ENCODE data around the gene KLHDC10.
"Not testable (repeated sequence)": the region's sequence is repeated elsewhere in the genome, so short reads cannot be mapped to it uniquely, and the experiment has no call there.

KLHDC10 gene

DNA sequence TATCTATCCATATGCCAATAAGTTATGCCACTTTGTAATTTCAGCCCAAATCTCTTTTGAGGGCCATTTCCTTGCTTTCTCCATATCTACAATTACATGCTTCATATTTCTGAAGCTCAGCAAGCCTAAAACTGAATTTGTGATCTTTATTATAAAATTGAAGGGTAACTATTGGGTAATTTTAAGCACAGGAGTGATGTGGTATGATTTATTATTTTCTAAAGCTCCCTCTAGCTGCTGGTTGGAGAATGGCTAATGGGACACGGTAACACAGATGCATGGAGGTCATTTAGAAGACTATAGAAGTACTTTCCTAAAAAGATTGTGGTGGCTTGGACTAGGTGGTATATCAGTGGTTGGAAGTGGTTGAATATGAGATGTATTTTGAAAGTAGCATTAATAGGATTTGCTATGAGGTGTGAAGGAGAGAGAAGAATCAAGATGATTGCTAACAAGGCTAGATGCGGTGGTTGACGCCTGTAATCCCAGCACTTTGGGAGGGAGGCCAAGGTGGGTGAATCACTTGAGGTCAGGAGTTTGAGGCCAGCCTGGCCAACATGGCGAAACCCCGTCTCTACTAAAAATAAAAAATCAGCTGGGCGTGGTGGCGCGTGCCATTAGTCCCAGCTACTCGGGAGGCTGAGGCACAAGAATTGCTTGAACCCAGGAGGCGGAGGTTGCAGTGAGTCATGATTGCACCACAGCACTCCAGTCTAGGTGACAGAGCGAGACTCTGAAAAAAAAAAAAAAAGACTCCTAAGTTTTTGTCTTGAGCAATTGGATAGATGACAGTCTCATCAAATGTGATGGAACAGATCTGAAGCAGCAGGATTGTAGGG, 13.9 kb downstream of the KLHDC10 start:
- no peaks in the 10 kb centered on the region for H3K36me3 ChIP-seq (ENCODE audit: control insufficient read depth, low read depth, low read length)
- no peak overlapping the region for H3K4me3 ChIP-seq (ENCODE audit: low read length)
- H3K27ac ChIP-seq (ENCODE audit: low read length), result no peak overlapping the region
- H3K9me3 ChIP-seq (ENCODE audit: control insufficient read depth, low read depth, low read length), result no peaks in the 10 kb centered on the region
- no peaks in the 10 kb centered on the region for H3K4me1 ChIP-seq (ENCODE audit: control insufficient read depth, low read depth, low read length)
- no peak overlapping the region for H3K9ac ChIP-seq (ENCODE audit: low read length)
- H3K27me3 ChIP-seq (ENCODE audit: control insufficient read depth, insufficient read depth, low read length), result no peaks in the 10 kb centered on the region

- H3K9me3 ChIP-seq (ENCODE audit: control insufficient read depth, low read depth, low read length); H3K27me3 ChIP-seq (ENCODE audit: control insufficient read depth, insufficient read depth, low read length); H3K36me3 ChIP-seq (ENCODE audit: control insufficient read depth, low read depth, low read length); H3K4me1 ChIP-seq (ENCODE audit: control insufficient read depth, low read depth, low read length); H3K27ac ChIP-seq (ENCODE audit: low read length); H3K4me3 ChIP-seq (ENCODE audit: low read length); H3K9ac ChIP-seq (ENCODE audit: low read length): not testable (repeated sequence)
These were observed 14.9 kb downstream of the KLHDC10 start for GRCh38 chr7:130085235-130085634.

- H3K9ac ChIP-seq (ENCODE audit: low read length), result no peak overlapping the region
- no peaks in the 10 kb centered on the region for H3K36me3 ChIP-seq (ENCODE audit: control insufficient read depth, low read depth, low read length)
- no peaks in the 10 kb centered on the region for H3K9me3 ChIP-seq (ENCODE audit: control insufficient read depth, low read depth, low read length)
- H3K4me3 ChIP-seq (ENCODE audit: low read length), result no peak overlapping the region
- H3K4me1 ChIP-seq (ENCODE audit: control insufficient read depth, low read depth, low read length), result no peaks in the 10 kb centered on the region
- no peaks in the 10 kb centered on the region for H3K27me3 ChIP-seq (ENCODE audit: control insufficient read depth, insufficient read depth, low read length)
- no peak overlapping the region for H3K27ac ChIP-seq (ENCODE audit: low read length)
These were observed 16.6 kb downstream of the KLHDC10 start for GRCh38 chr7:130086938-130087337.

DNA sequence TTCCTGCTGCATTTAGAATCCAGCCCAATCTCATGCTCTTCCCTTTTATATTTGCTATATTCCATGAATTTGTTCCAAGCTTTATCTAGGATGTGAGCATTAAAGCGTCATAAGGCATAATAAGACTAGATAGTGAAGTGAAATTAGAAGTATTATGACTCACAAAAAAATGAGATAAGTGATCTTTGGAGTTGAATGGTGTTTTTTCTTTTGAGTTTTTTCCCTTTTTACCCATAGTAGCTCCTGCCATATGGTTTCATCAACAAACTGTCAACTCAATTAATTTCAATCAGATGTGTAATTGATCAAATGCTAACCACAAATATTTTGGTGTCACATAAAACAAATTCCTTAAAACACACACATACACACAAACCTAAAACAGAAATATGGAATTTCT, 17.0 kb downstream of the KLHDC10 start:
- Histone ChIP-seq H3K36me3 (ENCODE audit: control insufficient read depth, low read depth, low read length) (no peaks in the 10 kb centered on the region), H3K9me3 (ENCODE audit: control insufficient read depth, low read depth, low read length) (no peaks in the 10 kb centered on the region), H3K4me3 (ENCODE audit: low read length) (no peak overlapping the region), H3K9ac (ENCODE audit: low read length) (no peak overlapping the region), H3K27ac (ENCODE audit: low read length) (no peak overlapping the region), H3K4me1 (ENCODE audit: control insufficient read depth, low read depth, low read length) (no peaks in the 10 kb centered on the region), H3K27me3 (ENCODE audit: control insufficient read depth, insufficient read depth, low read length) (no peaks in the 10 kb centered on the region)

DNA sequence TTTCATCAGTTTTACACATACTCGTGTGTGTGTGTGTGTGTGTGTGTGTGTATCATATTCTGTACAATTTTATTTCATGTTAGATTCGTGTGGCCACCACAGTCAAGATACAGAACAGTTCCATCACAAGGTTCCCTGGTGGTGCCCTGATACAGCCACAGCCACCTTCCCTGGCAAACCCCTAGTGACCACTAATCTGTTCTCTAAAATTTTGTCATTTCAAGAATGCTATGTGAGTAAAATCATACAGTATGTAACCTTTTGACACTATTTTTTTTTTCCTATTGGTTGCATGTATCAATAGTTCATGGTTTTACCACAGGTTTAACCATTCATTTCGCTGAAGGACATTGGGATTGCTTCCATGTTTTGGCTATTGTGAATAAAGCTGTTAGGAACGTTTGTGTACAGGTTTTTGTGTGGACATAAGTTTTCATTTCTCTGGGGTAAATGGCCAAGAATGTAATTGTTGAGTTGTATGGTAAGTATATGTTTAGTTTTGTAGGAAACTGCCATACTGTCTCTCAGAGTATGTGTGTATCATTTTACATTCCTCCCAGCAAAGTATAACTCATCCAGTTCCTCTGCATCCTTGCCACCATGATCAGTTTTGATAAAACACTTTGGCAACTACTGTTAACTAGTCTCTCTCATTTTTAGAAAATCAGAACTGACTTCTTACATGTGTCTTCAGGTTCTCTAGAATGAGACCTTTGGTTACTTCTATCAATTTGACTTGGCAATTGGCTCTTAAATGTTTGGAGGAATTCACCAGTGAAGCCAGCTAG, 20.6 kb downstream of the KLHDC10 start:
- H3K27ac ChIP-seq (ENCODE audit: low read length), result no peak overlapping the region
- no peak overlapping the region for H3K4me3 ChIP-seq (ENCODE audit: low read length)
- no peak overlapping the region for H3K9ac ChIP-seq (ENCODE audit: low read length)
- H3K9me3 ChIP-seq (ENCODE audit: control insufficient read depth, low read depth, low read length), result no peaks in the 10 kb centered on the region
- no peaks in the 10 kb centered on the region for H3K36me3 ChIP-seq (ENCODE audit: control insufficient read depth, low read depth, low read length)
- no peaks in the 10 kb centered on the region for H3K4me1 ChIP-seq (ENCODE audit: control insufficient read depth, low read depth, low read length)
- no peaks in the 10 kb centered on the region for H3K27me3 ChIP-seq (ENCODE audit: control insufficient read depth, insufficient read depth, low read length)

GRCh38 chr7:130091999-130092398, 21.7 kb downstream of the KLHDC10 start:
- Histone ChIP-seq H3K27me3 (ENCODE audit: control insufficient read depth, insufficient read depth, low read length) (no peaks in the 10 kb centered on the region), H3K27ac (ENCODE audit: low read length) (no peak overlapping the region), H3K9me3 (ENCODE audit: control insufficient read depth, low read depth, low read length) (no peaks in the 10 kb centered on the region), H3K36me3 (ENCODE audit: control insufficient read depth, low read depth, low read length) (no peaks in the 10 kb centered on the region), H3K9ac (ENCODE audit: low read length) (no peak overlapping the region), H3K4me1 (ENCODE audit: control insufficient read depth, low read depth, low read length) (no peaks in the 10 kb centered on the region), H3K4me3 (ENCODE audit: low read length) (no peak overlapping the region)

- no peaks in the 10 kb centered on the region for H3K27me3 ChIP-seq (ENCODE audit: control insufficient read depth, insufficient read depth, low read length)
- no peak overlapping the region for H3K27ac ChIP-seq (ENCODE audit: low read length)
- H3K9me3 ChIP-seq (ENCODE audit: control insufficient read depth, low read depth, low read length), result no peaks in the 10 kb centered on the region
- H3K4me3 ChIP-seq (ENCODE audit: low read length), result no peak overlapping the region
- no peak overlapping the region for H3K9ac ChIP-seq (ENCODE audit: low read length)
- H3K36me3 ChIP-seq (ENCODE audit: control insufficient read depth, low read depth, low read length), result no peaks in the 10 kb centered on the region
- H3K4me1 ChIP-seq (ENCODE audit: control insufficient read depth, low read depth, low read length), result no peaks in the 10 kb centered on the region
These were observed 22.3 kb downstream of the KLHDC10 start for GRCh38 chr7:130092598-130092997.

DNA sequence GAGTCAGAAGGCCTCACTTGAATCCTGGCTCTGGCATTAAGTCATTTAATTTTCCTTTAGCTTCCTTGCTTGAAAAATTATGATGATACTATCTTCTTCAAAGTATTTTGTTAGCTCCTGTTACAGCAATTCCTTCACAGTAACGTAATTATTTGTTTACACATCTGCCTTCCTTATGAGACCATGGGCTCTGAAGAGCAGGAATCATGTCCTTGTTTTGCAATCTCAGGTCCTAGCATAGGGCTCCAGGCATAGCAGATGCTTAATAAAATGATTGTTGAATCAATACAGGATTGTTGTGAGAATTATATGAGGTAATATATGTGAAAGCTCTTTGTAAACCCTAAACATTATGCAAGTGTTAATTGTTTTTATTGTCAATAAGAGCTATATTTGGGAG, 25.5 kb downstream of the KLHDC10 start:
- Histone ChIP-seq H3K27ac (ENCODE audit: low read length) (no peak overlapping the region), H3K4me3 (ENCODE audit: low read length) (no peak overlapping the region), H3K9ac (ENCODE audit: low read length) (no peak overlapping the region), H3K4me1 (ENCODE audit: control insufficient read depth, low read depth, low read length) (no peaks in the 10 kb centered on the region), H3K27me3 (ENCODE audit: control insufficient read depth, insufficient read depth, low read length) (no peaks in the 10 kb centered on the region), H3K36me3 (ENCODE audit: control insufficient read depth, low read depth, low read length) (no peaks in the 10 kb centered on the region), H3K9me3 (ENCODE audit: control insufficient read depth, low read depth, low read length) (no peaks in the 10 kb centered on the region)

DNA sequence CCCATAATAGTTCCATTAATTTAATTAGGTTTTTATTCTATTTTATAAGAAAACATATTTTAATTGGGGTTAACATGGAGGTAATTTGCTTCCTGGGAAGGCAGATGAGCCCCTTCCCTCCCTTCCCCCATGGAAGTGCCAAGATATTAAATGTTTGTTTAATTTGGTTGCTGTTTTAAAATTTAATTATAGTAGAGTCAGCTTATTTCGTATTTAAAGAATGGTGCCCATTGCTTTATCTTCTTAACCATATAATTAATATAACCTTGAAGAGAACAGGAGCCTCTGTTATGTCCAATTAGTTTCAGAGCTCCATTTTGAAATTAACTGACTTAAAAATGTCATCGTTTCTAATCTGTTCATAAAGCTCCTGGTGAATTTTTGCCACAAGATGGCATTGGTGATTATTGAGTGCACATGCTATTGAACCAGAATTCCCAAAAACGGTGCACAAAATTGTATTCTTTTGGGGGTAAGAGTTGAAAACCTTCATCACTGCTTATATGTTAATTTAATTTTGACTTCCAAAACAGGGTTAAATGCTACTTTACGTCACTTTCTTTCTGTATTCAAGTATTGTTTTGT, 26.0 kb downstream of the KLHDC10 start:
- Histone ChIP-seq H3K9me3 (ENCODE audit: control insufficient read depth, low read depth, low read length) (no peaks in the 10 kb centered on the region), H3K27me3 (ENCODE audit: control insufficient read depth, insufficient read depth, low read length) (no peaks in the 10 kb centered on the region), H3K36me3 (ENCODE audit: control insufficient read depth, low read depth, low read length) (no peaks in the 10 kb centered on the region), H3K27ac (ENCODE audit: low read length) (no peak overlapping the region), H3K9ac (ENCODE audit: low read length) (no peak overlapping the region), H3K4me1 (ENCODE audit: control insufficient read depth, low read depth, low read length) (no peaks in the 10 kb centered on the region), H3K4me3 (ENCODE audit: low read length) (no peak overlapping the region)

DNA sequence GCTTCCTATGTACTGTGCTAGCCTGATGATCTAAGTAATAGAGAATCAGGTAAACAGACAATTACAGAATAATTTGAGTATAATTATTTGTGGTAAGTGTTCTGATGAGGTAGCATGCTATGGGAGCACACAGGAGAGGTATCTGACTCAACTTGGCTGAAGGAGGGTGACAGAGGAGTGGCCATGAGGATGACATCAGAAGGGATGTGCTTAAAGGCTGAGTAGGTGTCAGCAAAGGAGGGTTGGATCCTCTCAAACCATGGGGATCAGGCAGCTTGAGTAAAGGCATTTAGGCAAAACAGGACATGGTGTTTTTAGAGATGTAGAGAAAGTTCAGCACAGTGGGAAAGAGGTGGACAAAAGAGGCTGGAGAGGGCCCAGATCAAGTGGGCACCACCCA, 29.0 kb downstream of the KLHDC10 start:
- H3K36me3 ChIP-seq (ENCODE audit: control insufficient read depth, low read depth, low read length), result no peaks in the 10 kb centered on the region
- H3K27ac ChIP-seq (ENCODE audit: low read length), result no peak overlapping the region
- no peak overlapping the region for H3K9ac ChIP-seq (ENCODE audit: low read length)
- no peaks in the 10 kb centered on the region for H3K4me1 ChIP-seq (ENCODE audit: control insufficient read depth, low read depth, low read length)
- H3K9me3 ChIP-seq (ENCODE audit: control insufficient read depth, low read depth, low read length), result no peaks in the 10 kb centered on the region
- no peak overlapping the region for H3K4me3 ChIP-seq (ENCODE audit: low read length)
- H3K27me3 ChIP-seq (ENCODE audit: control insufficient read depth, insufficient read depth, low read length), result no peaks in the 10 kb centered on the region

DNA sequence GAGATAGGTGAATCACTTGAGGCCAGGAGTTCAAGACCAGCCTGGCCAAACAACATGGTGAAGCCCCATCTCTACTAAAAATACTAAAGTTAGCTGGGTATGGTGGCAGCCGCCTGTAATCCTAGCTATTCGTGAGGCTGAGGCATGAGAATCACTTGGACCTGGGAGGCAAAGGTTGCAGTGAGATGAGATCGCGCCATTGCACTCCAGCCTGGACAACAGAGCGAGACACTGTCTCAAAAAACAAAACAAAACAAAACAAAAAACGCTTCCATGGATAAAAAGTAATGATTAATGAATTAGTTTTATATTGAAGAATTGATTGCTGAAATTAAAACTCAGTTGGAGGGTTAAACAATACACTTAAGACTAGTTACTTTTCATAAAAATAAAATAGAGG, 32.3 kb downstream of the KLHDC10 start:
- no peaks in the 10 kb centered on the region for H3K36me3 ChIP-seq (ENCODE audit: control insufficient read depth, low read depth, low read length)

More for the DNA sequence above, 32.3 kb downstream of the KLHDC10 start:
- Histone ChIP-seq H3K4me3 (ENCODE audit: low read length) (no peak overlapping the region), H3K9ac (ENCODE audit: low read length) (no peak overlapping the region), H3K4me1 (ENCODE audit: control insufficient read depth, low read depth, low read length) (no peaks in the 10 kb centered on the region), H3K27me3 (ENCODE audit: control insufficient read depth, insufficient read depth, low read length) (no peaks in the 10 kb centered on the region), H3K27ac (ENCODE audit: low read length) (no peak overlapping the region), H3K9me3 (ENCODE audit: control insufficient read depth, low read depth, low read length) (no peaks in the 10 kb centered on the region)
